Measurements from ENCODE around the gene RNFT2. TPM values are rescaled to one million over a fixed set of nuclear protein-coding genes. Genes with fewer than 3 reads are reported as not detected.

RNFT2 gene
- total RNA-seq, 4 donors from 2014 or later: 0.26 to 0.38 TPM; not detected in 2

DNA sequence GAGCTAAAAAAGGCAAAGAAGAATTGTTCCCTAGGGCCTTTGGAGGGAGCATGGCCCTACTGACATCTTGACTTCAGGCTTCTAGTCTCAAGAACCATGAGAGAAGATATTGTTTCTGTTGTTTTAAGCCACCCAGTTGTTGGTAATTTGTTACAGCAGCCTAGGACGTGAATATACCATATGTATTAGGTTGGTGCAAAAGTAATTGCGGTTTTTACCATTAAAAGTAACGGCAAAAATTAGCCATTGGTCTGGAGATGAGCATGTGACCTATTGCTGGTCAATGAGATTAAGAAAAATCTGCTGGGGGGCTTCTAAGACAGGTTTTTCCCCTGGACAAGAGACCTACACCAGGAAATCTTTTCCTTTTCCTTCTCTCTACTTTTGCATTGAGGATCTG is 152.9 kb downstream of the RNFT2 start:
- intact Hi-C loops (cut with DNase I): no loop called here
- Histone ChIP-seq H3K36me3 (no peaks in the 10 kb centered on the region), H3K4me1 (no peaks in the 10 kb centered on the region), H3K4me3 (no peak overlapping the region), H3K27ac (no peak overlapping the region), H3K27me3 (peaks cover 0 to 54% (median 0%) of the 10 kb centered on the region in 4 donors), H3K9me3 (peaks cover 0 to 5% (median 0%) of the 10 kb centered on the region in 3 donors)
- WGBS, 2 donors: 86 to 93% methylated on average over 3 of the region's 3 CpGs
- no peak for TF ChIP-seq CTCF (IDR thresholded peaks at IDR 0.05)
- TF ChIP-seq POLR2A (IDR thresholded peaks at IDR 0.05): no peak
- DNase-seq: no peak

DNA sequence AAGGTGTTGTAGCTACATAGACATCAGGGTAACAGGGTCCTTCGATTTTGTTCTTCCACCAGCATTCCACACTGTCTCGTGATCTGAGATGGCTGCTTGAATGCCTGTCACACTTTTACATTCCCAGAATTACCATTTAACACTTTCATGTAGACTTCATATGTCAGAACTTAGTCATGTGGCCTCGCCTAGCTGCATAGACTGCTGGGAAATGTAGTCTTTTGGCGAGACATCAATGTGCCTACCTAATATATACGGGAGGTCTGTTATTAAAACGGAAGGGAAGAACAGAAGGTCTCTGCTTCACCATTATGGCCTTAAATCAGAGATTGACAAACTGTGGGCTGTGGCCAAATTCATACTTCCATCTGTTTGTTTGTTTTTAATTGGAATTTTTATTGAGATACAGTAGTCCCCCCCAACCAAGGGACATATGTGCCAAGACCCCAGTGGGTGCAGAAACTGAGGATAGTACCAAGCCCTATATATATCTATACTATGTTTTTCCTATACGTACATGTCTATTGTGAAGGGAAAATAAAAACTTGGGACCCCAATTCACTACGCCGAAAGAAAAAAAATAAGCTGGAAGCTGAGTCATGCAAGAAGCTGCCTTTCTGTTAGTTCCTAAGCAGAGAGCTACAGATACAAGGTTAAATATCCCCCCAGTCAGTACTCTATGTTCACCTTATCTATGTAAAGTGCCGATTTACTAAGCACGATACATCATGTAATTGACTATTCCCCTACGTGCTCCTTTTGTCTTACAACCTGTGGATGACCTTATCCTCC is 154.4 kb downstream of the RNFT2 start:
- Histone ChIP-seq H3K4me1 (no peaks in the 10 kb centered on the region), H3K27me3 (peaks cover 0 to 53% (median 0%) of the 10 kb centered on the region in 4 donors), H3K27ac (no peak overlapping the region), H3K4me3 (no peak overlapping the region), H3K9me3 (peaks cover 0 to 5% (median 0%) of the 10 kb centered on the region in 3 donors), H3K36me3 (no peaks in the 10 kb centered on the region)
- DNase-seq: no peak
- intact Hi-C loops (cut with DNase I): no loop called here
- TF ChIP-seq POLR2A (IDR thresholded peaks at IDR 0.05) (no peak), CTCF (IDR thresholded peaks at IDR 0.05) (no peak)
- 72 to 78% methylated on average over 12 of the region's 12 CpGs for WGBS, 2 donors

DNA sequence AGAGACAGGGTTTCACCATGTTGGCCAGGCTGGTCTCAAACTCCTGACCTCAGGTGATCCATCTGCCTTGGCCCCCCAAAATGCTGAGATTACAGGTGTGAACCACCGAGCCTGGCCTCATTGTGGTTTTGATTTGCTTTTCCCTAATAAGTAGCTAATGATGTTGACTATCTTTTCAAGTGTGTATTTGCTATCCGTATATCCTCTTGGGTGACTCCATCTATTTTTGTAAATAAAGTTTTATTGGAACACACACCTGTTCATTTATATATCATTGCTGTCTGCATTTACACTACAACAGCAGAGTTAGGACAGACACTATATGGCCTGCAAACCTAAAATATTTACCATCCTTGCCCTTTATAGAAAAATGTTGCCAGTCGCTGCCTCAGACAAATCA is 156.8 kb downstream of the RNFT2 start:
- WGBS, 2 donors: 72 to 73% methylated on average over 3 of the region's 3 CpGs
- Histone ChIP-seq H3K27me3 (peaks cover 0 to 53% (median 3%) of the 10 kb centered on the region in 4 donors), H3K36me3 (no peaks in the 10 kb centered on the region), H3K4me3 (no peak overlapping the region), H3K27ac (no peak overlapping the region), H3K4me1 (no peaks in the 10 kb centered on the region), H3K9me3 (peaks cover 0 to 5% (median 0%) of the 10 kb centered on the region in 3 donors)
- no peak for DNase-seq
- TF ChIP-seq POLR2A (IDR thresholded peaks at IDR 0.05) (no peak), CTCF (IDR thresholded peaks at IDR 0.05) (no peak)
- intact Hi-C loops (cut with DNase I): no loop called here

- 47 to 75% methylated on average over 4 to 7 of the region's 7 CpGs for WGBS, 2 donors
- Histone ChIP-seq H3K4me1 (no peaks in the 10 kb centered on the region), H3K4me3 (no peak overlapping the region), H3K27ac (no peak overlapping the region), H3K27me3 (peaks cover 0 to 56% (median 3%) of the 10 kb centered on the region in 4 donors), H3K9me3 (no peaks in the 10 kb centered on the region), H3K36me3 (no peaks in the 10 kb centered on the region)
- no peak for DNase-seq
- TF ChIP-seq CTCF (IDR thresholded peaks at IDR 0.05): no peak
- intact Hi-C loops (cut with DNase I): no loop called here
These were observed 158.4 kb downstream of the RNFT2 start for GRCh38 chr12:116896411-116896924.

GRCh38 chr12:116897476-116897875 is 159.4 kb downstream of the RNFT2 start:
- Histone ChIP-seq H3K9me3 (no peaks in the 10 kb centered on the region), H3K27ac (no peak overlapping the region), H3K4me3 (no peak overlapping the region), H3K4me1 (no peaks in the 10 kb centered on the region), H3K27me3 (peaks cover 0 to 62% (median 3%) of the 10 kb centered on the region in 4 donors), H3K36me3 (no peaks in the 10 kb centered on the region)
- TF ChIP-seq POLR2A (IDR thresholded peaks at IDR 0.05) (no peak), CTCF (IDR thresholded peaks at IDR 0.05) (no peak)
- no peak for DNase-seq
- intact Hi-C loops (cut with DNase I): no loop called here
- WGBS, 2 donors: 58 to 75% methylated on average over 4 of the region's 4 CpGs

All from esophagus squamous epithelium (tissue), 5 donors.